Stimulated activated CD4-positive, alpha-beta T cell treated with anti-CD3 and anti-CD28 coated beads, Interleukin-1b, Interleukin-23, amount 100 ng/mL, for 48 hours (primary cell): ENCODE data around the gene PUDP.
A peak's percentile ranks its signal among the peaks of the same experiment; 100 is the strongest.
"Not testable (repeated sequence)": the region's sequence is repeated elsewhere in the genome, so short reads cannot be mapped to it uniquely, and the experiment has no call there.

Experiments
- DNase-seq: peaks from one replicate; pipeline ENCODE4 v3.0.0-alpha.2; 2020

Gene PUDP

GRCh38 chrX:7147978-7148854 lies at the start of gene PUDP:
TSS of gene PUDP (minus strand) at chrX:7148153. CDS start at chrX:7148113, 40 bp downstream.
- peak; percentile 79 for DNase-seq

- no peak for DNase-seq
Observed at GRCh38 chrX:7194606-7195005, 46.7 kb upstream of the PUDP start.

- DNase-seq: no peak
Observed at GRCh38 chrX:7192871-7193270, 44.9 kb upstream of the PUDP start.

- DNase-seq: no peak
Observed at GRCh38 chrX:7191681-7192110, 43.7 kb upstream of the PUDP start.

GRCh38 chrX:7190157-7190556 lies 42.2 kb upstream of the PUDP start:
- DNase-seq: no peak

GRCh38 chrX:7188672-7189071 lies 40.7 kb upstream of the PUDP start:
- no peak for DNase-seq

- no peak for DNase-seq
Observed at GRCh38 chrX:7184816-7185215, 36.9 kb upstream of the PUDP start.

- DNase-seq: no peak
Observed at GRCh38 chrX:7179446-7179845, 31.5 kb upstream of the PUDP start.

GRCh38 chrX:7178859-7179258 lies 30.9 kb upstream of the PUDP start:
- DNase-seq: not testable (repeated sequence)

GRCh38 chrX:7170898-7171297 lies 22.9 kb upstream of the PUDP start:
- peak; percentile 19 for DNase-seq

- no peak for DNase-seq
Observed at GRCh38 chrX:7169627-7170026, 21.7 kb upstream of the PUDP start.

GRCh38 chrX:7168371-7168770 lies 20.4 kb upstream of the PUDP start:
- DNase-seq: no peak

- no peak for DNase-seq
Observed at GRCh38 chrX:7164174-7164573, 16.2 kb upstream of the PUDP start.

GRCh38 chrX:7163146-7163677 lies 15.3 kb upstream of the PUDP start:
- no peak for DNase-seq

GRCh38 chrX:7159149-7159861 lies 11.4 kb upstream of the PUDP start:
- DNase-seq: no peak

GRCh38 chrX:7158468-7158990 lies 10.6 kb upstream of the PUDP start:
- DNase-seq: no peak

GRCh38 chrX:7156879-7157278 lies 8.9 kb upstream of the PUDP start:
- no peak for DNase-seq

GRCh38 chrX:7155163-7155562 lies 7.2 kb upstream of the PUDP start:
- no peak for DNase-seq

- DNase-seq: no peak
Observed at GRCh38 chrX:7154041-7154597, 6.2 kb upstream of the PUDP start.

GRCh38 chrX:7153231-7153630 lies 5.3 kb upstream of the PUDP start:
- DNase-seq: no peak

GRCh38 chrX:7149411-7149810 lies 1.5 kb upstream of the PUDP start:
- no peak for DNase-seq

- peak; percentile 5 for DNase-seq
Observed at GRCh38 chrX:7147413-7147977, 458 bp downstream of the PUDP start, which contains the start of gene STS. TSS of gene STS (plus strand) at chrX:7147712. CDS start at chrX:7253200, 105,488 bp downstream.
